HUES6 (cell line): ENCODE data around the gene PQBP1.

ENCODE experiments used
- H3K27ac ChIP-seq: 2 replicates; pipeline ENCODE4 v1.7.0; 2013; ENCODE audit warnings: low read depth, mild to moderate bottlenecking, low read length, inconsistent platforms
- H3K27me3 ChIP-seq: 2 replicates; pipeline ENCODE4 v1.6.1; 2013; ENCODE audit warnings: low read length; ENCODE audit not compliant: control insufficient read depth, insufficient read depth
- H3K36me3 ChIP-seq: 2 replicates; pipeline ENCODE4 v1.6.1; 2013; ENCODE audit warnings: low read length; ENCODE audit not compliant: control insufficient read depth, insufficient read depth
- H3K4me1 ChIP-seq: 2 replicates; pipeline ENCODE4 v1.6.1; 2013; ENCODE audit warnings: low read length; ENCODE audit not compliant: control insufficient read depth, insufficient read depth
- H3K4me3 ChIP-seq: 2 replicates; pipeline ENCODE4 v1.5.1; 2013; ENCODE audit warnings: low read depth, low read length
- H3K9ac ChIP-seq: one replicate; pipeline ENCODE4 v1.6.1; 2013; ENCODE audit warnings: mild to moderate bottlenecking, low read length
- H3K9me3 ChIP-seq: 2 replicates; pipeline ENCODE4 v1.6.1; 2013; ENCODE audit warnings: low read depth, low read length; ENCODE audit not compliant: control insufficient read depth, insufficient read depth

Gene PQBP1

DNA sequence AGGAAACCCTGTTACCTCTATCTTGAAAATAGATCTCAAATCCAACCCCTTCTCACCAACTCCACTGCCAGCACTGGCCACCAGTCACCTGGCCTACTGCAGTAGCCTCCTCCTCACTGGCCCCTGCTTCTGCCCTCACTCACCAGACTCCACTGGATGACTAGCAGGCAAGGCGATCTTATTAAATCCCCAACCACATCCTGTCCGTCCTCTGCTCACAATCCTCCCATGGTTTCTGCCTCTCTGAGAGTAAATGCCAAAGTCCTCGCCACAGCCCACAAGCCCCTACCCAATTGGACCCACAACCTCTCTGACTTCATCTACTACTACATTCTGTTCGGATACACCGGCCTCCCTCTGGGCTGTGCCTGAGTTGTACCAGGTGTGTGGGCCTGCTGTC lies 26.5 kb downstream of the PQBP1 start:
- Histone ChIP-seq H3K4me3 (no peak overlapping the region), H3K4me1 (peaks cover 51% of the 10 kb centered on the region), H3K9ac (no peak overlapping the region), H3K9me3 (peaks cover 4% of the 10 kb centered on the region; the same call in 1 of the 2 replicates), H3K27me3 (no peaks in the 10 kb centered on the region), H3K27ac (no peak overlapping the region), H3K36me3 (peaks cover 35% of the 10 kb centered on the region)

DNA sequence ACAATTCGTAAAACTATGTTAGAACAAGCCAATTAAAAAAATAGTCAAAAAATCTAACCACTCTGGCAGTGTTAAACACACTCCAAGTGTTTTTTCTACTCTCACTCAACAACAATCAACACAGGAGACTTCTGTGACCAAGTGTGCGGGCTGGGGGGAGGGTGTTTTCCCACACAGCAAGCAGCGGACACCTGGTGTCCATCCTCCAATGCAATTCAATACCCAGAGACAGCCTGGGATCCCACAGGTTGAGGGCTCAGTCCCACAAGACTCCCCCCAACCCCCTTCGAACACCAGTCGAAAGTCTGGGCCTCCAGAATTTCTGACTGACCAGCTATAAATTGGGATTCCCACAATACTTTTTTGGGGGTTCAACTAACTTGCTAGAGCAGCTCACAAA lies 29.4 kb downstream of the PQBP1 start:
- H3K9ac ChIP-seq, result peak overlapping the region; percentile 75
- H3K27me3 ChIP-seq, result no peaks in the 10 kb centered on the region
- peaks cover 4% of the 10 kb centered on the region; the same call in 1 of the 2 replicates for H3K9me3 ChIP-seq
- peaks cover 46% of the 10 kb centered on the region for H3K36me3 ChIP-seq
- H3K4me1 ChIP-seq, result peaks cover 27% of the 10 kb centered on the region
- H3K27ac ChIP-seq, result peak overlapping the region; percentile 92
- H3K4me3 ChIP-seq, result peak overlapping the region; percentile 34

DNA sequence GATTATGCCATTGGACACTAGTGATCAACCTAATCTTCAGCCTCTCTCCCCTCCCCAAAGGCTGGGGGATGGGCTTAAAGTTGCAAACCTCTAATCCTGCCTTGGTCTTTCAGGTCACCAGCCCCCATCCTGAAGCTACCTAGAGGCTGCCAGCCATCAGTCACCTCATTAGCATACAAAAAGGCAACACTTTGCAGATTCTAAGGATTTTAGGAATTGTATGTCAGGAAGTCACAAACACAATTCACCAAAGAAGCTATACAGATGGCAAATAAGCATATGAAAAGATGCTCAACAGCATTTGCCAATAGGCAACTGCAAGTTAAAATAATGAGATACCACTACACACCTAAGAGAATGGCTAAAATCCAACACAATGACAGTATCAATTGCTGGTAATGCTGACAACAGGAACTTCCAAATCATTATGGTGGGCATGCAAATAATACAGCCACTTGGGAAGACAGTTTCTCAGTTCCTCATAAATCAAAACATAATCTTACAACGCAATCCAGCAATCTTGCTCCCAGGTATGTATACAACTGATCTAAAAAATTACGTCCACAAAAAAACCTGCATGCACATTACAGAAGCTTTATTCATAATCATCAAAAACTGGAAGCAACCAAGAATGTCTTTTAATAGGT lies 30.1 kb downstream of the PQBP1 start:
- H3K36me3 ChIP-seq, result peaks cover 42% of the 10 kb centered on the region
- H3K9me3 ChIP-seq, result peaks cover 4% of the 10 kb centered on the region; the same call in 1 of the 2 replicates
- H3K4me1 ChIP-seq, result peaks cover 25% of the 10 kb centered on the region
- H3K4me3 ChIP-seq, result peak overlapping the region; percentile 34
- peak overlapping the region; percentile 92 for H3K27ac ChIP-seq
- peak overlapping the region; percentile 75 for H3K9ac ChIP-seq
- H3K27me3 ChIP-seq, result no peaks in the 10 kb centered on the region

DNA sequence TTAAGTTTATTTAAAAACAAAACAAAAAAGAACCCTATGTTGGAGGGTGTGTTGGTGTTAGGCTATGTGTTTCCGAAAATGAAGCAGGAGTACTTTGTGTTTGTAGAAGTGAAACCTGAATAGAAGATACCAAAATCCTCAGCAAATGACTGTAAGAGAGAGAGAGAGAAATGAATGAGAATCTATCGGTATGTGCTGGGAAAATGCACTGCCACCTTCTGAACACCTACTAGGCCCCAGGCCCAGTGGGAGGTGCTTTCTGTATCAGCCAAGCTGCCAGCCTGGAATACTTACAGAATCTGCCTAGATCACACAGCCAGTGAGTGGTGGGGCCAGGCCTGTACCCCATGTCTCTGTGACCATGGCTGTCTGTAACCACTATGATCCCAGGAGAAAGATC lies 36.0 kb downstream of the PQBP1 start:
- Histone ChIP-seq H3K4me3 (no peak overlapping the region), H3K4me1 (peaks cover 21% of the 10 kb centered on the region), H3K9ac (no peak overlapping the region), H3K36me3 (peaks cover 49% of the 10 kb centered on the region), H3K27me3 (no peaks in the 10 kb centered on the region), H3K9me3 (peaks cover 4% of the 10 kb centered on the region; the same call in 1 of the 2 replicates), H3K27ac (no peak overlapping the region)

DNA sequence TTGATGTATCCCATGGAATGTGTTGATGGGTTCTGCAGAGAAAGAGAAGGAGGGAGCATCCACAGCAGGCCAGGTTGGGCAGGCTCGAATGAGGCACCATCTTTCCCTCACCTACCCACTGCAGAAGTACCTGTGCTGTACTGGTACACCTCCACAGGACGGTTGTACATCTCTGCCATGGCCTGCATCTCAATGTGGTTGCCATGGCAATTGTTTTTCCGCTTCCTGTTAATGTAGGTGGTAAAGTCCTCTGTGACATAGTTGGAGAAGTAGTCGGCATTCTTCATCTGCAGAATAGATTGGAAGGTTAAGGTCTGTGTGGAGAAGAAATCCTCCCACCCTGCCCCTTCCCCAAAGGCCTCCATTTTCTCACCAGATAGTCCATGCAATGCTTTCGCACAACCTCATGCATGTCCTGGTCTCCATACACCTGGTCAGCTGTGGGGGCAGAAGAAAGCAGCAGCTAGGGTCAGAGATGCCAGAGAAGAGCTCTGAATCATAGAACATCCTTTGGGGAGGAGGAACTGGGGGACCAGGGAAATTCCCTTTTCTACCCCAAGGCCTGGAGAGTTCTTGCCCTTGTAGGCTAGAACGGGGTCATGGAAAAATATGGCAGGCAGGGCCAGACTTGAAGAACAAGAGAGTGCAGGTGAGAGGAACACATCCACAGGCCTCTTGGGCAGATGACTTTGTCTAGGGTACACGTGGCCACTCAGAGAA lies 37.0 kb downstream of the PQBP1 start:
- no peaks in the 10 kb centered on the region for H3K27me3 ChIP-seq
- H3K27ac ChIP-seq, result no peak overlapping the region
- peaks cover 20% of the 10 kb centered on the region for H3K4me1 ChIP-seq
- peaks cover 57% of the 10 kb centered on the region for H3K36me3 ChIP-seq
- peaks cover 4% of the 10 kb centered on the region; the same call in 1 of the 2 replicates for H3K9me3 ChIP-seq
- H3K4me3 ChIP-seq, result no peak overlapping the region
- no peak overlapping the region for H3K9ac ChIP-seq

DNA sequence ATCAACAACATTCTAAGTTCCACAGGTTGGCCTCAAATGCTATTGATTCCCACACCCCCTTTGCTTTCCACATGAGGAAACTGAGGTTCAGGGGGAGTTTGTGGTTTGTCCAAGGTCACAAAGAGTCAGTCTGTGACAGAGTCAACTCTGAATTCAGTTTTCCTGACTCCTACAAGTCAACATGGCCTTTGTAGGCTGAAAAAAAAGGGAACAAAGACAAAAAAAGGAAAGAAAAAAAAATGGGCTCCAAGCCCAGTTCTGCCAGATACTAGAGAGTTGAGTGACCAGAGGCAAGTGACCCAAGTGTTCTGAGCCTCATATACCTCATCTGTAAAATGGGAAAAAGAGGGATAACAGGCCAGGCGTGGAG lies 37.6 kb downstream of the PQBP1 start:
- H3K27me3 ChIP-seq, result no peaks in the 10 kb centered on the region
- no peak overlapping the region for H3K9ac ChIP-seq
- H3K36me3 ChIP-seq, result peaks cover 59% of the 10 kb centered on the region
- H3K27ac ChIP-seq, result no peak overlapping the region
- peaks cover 20% of the 10 kb centered on the region for H3K4me1 ChIP-seq
- peaks cover 4% of the 10 kb centered on the region; the same call in 1 of the 2 replicates for H3K9me3 ChIP-seq
- H3K4me3 ChIP-seq, result no peak overlapping the region

- H3K9me3 ChIP-seq, result peaks cover 4% of the 10 kb centered on the region; the same call in 1 of the 2 replicates
- H3K9ac ChIP-seq, result peak overlapping the region; percentile 24
- peak overlapping the region; percentile 8; the same call in 1 of the 2 replicates for H3K4me3 ChIP-seq
- H3K27ac ChIP-seq, result peak overlapping the region; percentile 56
- peaks cover 56% of the 10 kb centered on the region for H3K36me3 ChIP-seq
- no peaks in the 10 kb centered on the region for H3K27me3 ChIP-seq
- peaks cover 27% of the 10 kb centered on the region for H3K4me1 ChIP-seq
These were observed 38.8 kb downstream of the PQBP1 start for GRCh38 chrX:48936429-48937053.

DNA sequence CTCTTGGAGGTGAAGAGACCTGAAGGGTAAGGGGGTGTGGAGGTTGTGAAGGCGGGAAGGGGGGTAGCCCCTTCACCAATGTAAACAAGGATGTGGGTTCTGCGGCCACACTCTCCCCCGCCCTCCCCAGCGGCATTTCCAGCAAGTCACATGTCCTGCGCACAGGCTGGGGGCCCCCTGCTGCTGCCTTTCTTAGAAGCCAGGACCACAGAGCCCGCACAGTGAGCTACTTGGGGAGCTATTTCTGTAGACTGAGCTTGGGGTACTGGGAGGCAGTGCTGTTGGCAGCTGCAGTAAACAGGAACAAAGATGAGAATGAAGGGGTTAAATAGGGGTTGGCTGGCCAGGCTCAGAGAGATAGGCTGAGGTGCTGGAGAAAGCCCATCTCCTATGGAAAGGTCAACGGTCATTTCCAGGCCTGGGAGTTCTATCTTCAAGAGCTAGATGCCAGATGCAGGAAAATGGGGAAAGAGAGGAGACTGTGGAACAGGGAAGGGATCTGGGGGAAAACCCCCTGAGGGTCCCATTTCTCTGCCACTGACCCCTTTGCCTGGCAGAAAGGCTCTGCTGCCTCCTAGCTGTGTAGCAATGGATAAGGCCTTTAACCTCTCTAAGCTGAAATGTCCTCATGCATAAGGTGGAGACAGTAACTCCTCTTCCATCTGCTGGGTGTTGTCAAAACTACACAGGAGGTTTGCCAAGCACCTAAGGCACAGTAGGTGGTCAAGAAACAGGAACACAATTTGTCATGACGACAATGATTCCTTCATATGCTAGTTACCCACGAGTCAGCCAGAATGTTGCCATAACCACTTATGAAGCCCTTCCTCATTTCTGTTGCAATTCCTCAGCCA lies 39.6 kb downstream of the PQBP1 start:
- peak overlapping the region; percentile 24 for H3K9ac ChIP-seq
- H3K27ac ChIP-seq, result peak overlapping the region; percentile 56
- H3K9me3 ChIP-seq, result peaks cover 4% of the 10 kb centered on the region; the same call in 1 of the 2 replicates
- no peaks in the 10 kb centered on the region for H3K27me3 ChIP-seq
- H3K36me3 ChIP-seq, result peaks cover 59% of the 10 kb centered on the region
- H3K4me3 ChIP-seq, result peak overlapping the region; percentile 8; the same call in 1 of the 2 replicates
- H3K4me1 ChIP-seq, result peaks cover 32% of the 10 kb centered on the region

- Histone ChIP-seq H3K4me3 (no peak overlapping the region), H3K4me1 (peaks cover 32% of the 10 kb centered on the region), H3K27ac (no peak overlapping the region), H3K9me3 (peaks cover 2% of the 10 kb centered on the region; the same call in 1 of the 2 replicates), H3K9ac (no peak overlapping the region), H3K27me3 (no peaks in the 10 kb centered on the region), H3K36me3 (peaks cover 60% of the 10 kb centered on the region)
These were observed 41.1 kb downstream of the PQBP1 start for GRCh38 chrX:48938721-48939425.
